Stimulated activated naive CD8-positive, alpha-beta T cell treated with anti-CD3 and anti-CD28 coated beads, Interleukin-15, Interleukin-2, amounts not matched to agents 100 U/mL and 50 U/mL, for 24 hours (primary cell): ENCODE results near the gene FCRL5.
"Not testable (repeated sequence)": the region's sequence is repeated elsewhere in the genome, so short reads cannot be mapped to it uniquely, and the experiment has no call there.

ENCODE experiments used
- ATAC-seq: fragments of 150-1000 bp; cut with Tn5 transposase; one replicate; pipeline ENCODE4 v1.10.0; 2021
- DNase-seq: peaks from one replicate; pipeline ENCODE4 v3.0.0; 2021

The FCRL5 gene

DNA sequence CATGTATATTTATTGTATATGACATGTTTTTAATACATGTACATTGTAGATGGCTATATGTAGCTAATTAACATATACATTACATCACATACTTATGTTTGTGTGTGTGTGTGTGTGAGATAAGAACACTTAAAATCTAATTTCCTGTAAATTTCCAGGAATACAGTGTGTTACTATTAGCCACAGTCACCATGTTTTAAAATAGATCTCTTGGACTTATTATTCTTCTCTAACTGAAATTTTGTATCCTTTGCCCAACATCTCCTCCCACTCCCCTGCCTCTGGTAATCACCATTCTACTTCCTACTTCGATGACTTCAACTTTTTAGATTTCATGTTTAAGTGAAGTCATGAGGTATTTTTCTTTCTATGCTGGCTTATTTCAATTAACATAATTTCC lies 64.8 kb downstream of the FCRL5 start:
- no peak for DNase-seq
- ATAC-seq = no peak

DNA sequence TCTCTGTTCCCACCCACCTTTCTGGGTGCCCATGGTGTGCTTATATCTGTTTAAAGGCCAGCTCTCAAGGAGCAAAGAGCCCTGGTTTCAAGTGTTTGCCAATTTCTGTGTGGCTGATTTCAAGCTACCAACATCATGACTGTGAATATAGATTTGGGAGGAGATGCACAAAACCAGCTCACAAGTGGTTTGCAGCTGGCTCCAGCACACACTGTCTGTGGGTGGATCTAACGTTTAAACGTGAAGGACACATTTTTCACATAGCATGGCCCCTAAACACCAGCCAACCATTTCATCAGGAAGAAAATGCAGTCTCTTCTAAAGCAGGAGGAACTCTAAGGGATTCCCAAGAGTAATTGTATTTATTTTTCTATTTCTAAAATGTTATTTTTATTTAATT lies 65.2 kb downstream of the FCRL5 start:
- DNase-seq = no peak
- no peak for ATAC-seq

DNA sequence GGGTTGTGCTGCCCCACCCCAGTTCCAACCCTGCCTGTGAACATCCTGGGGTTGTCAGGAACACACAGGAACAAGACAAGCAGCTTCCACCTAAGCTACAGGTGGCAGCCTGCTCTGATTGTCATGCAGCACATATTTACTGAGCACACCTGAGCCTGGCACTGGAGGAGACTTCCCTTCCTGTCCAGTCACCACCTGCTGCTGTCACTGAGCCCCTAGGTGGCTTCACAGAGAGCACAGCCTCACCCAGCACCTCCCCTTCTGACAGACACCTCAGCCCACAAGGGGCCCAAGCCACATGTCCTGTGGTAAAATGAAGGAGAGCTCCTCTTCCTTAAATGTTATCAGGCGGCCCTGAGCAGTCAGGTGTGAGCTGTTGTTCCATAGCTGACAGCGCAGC lies 65.9 kb downstream of the FCRL5 start:
- not testable (repeated sequence) for DNase-seq
- peak; percentile 25 for ATAC-seq

DNA sequence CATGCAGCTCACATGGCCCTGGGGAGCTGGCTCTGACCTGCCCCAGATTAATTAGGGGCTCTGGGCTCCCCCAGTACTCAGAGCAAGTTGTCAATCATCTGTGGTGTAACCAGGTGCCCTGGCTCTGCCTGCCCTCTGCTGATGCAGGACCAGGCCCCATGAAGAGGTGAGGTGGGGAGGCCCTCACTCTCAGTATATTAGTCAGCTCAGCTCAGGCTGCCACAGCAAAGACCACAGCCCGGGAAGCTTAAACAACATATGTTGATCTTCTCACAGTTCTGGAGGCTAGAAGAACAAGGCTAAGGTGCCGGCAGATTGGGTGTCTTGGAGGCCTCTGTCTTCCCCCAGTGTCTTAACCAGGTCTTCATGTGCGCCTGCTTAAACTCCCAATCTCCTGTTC lies 66.5 kb downstream of the FCRL5 start:
- ATAC-seq (peak; percentile 44), DNase-seq (no peak)

DNA sequence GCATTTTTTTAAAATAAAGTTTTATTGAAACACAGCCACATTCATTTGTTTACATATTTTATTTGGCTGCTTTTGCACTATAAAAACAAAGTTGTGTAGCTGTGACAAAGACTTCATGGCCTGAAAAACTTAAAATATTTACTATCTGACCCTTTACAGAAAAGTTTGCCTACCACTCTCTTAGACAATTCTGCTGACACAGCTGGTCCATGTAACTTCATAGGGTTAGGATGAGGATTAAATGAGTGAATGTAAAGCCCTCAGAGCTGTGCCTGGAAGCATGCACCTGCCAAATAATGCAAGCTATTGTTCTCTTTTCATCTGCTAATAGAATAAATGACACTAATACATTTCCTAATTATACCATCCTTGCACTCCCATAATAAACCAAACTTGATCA lies 67.7 kb downstream of the FCRL5 start:
- DNase-seq (no peak), ATAC-seq (no peak)

DNA sequence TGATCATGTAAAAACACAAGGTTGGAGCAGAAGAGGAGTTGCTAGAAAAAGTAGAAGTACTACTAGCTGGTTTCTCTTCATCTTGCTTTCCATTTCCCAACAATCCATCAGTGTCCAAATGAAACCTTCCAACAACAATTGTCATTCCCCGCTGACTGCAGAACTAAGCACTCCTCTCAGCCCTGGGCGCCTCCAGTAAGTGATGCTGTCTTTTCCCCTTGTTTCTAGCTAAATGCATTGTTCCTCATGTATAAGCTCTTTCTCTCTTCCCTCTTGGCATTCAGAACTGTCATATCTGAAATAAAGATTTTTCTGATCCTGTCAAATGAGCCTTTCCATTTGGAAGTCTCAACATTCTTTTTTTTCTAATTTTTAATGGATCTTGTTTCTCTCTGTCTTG lies 68.7 kb downstream of the FCRL5 start:
- no peak for DNase-seq
- no peak for ATAC-seq

DNA sequence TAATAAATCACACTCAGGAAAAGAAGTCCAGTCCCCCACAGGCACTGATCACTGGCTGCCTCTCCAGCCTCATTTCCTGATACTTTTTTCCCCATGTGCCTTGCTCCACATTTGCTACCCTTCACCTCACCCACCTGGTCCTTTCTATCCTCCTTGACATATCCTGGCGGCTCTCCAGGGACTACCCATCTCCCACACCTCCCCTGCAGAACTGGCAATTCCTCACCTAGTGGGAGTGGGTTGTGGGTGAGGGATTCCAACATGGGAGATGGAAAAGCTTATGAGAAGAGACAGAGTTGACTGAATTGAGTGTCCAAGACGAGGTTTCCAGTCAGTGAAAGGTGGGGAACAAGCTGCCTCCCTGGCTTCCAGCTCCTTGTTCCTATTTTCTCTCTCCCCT lies 69.6 kb downstream of the FCRL5 start:
- DNase-seq = no peak
- ATAC-seq = no peak

DNA sequence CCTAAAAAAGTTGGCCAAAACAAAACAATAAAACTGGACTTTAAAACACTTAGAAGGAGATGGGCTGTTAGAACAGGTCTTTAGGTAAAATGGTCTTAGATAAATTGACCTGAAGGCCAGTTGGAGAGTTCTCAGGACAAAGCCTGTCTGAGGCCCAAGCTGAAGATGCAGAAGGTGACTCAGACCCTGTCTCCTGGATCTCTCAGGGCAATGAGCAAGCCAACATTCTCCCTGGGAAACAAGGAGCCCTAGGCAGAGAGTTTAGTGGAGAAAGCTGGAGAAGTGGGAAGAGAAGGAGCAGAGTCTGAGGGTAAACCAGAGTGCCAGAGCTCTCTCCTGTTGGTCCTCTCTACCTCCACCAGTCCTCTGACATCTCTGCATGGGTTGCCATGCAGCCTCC lies 70.1 kb downstream of the FCRL5 start:
- no peak for ATAC-seq

DNA sequence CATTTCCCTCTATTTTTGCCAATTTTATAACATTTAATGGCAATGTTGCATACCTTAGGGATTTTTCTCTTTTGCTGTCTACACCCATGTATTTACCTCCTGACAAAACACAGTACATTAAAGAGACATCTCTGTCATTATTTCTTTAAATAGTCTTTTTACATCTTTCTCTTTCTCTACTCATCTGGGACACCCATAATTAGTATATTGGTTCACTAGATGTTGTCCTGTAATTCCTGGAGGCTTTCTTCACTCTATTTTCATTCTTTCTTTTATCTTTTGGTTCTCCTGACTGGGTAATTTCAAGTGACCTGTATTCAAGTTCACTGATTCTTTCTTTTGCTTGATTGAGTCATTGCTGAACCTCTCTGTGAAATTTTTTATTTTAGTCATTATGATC lies 74.3 kb downstream of the FCRL5 start:
- no peak for DNase-seq
- no peak for ATAC-seq

More for the DNA sequence above, 70.1 kb downstream of the FCRL5 start:
- DNase-seq = no peak

DNA sequence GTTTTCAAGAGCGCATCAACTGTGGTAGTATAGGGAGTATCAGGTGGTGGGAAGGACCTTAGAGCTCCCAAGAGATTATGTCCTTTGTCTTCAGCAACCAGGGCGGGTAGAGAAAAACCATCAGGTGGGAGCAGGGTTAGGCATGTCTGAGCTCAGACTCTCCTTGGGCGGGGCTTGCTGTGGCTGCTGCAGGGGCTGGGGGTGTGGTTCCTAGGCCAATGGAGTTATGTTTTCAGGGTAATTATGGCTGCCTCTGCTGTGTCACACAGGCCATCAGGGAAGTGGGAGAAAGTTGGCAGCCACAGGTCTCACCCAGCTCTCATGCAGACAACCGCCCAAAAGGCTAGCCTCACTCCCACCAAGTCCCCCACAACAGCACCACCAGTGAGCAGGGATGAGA lies 74.9 kb downstream of the FCRL5 start:
- DNase-seq = no peak
- no peak for ATAC-seq

DNA sequence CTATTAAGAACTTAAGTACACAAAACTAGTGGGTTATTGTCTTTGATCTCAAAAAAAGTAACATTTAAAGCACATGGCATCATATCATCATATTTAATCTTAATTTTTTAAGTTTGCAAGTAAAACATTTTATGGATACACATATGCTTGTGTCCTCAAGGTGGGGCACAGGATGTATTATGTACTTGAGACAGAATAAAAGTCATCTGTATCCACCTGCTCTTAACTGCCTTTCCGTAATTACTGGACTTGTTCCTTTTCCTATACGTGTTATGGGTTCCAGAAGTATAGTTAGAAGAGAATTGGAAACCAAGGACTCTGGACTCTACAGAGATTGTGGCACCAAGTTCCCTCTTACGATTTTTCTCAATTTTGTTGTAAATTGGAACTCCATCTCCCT lies 79.4 kb downstream of the FCRL5 start:
- ATAC-seq (no peak), DNase-seq (no peak)

DNA sequence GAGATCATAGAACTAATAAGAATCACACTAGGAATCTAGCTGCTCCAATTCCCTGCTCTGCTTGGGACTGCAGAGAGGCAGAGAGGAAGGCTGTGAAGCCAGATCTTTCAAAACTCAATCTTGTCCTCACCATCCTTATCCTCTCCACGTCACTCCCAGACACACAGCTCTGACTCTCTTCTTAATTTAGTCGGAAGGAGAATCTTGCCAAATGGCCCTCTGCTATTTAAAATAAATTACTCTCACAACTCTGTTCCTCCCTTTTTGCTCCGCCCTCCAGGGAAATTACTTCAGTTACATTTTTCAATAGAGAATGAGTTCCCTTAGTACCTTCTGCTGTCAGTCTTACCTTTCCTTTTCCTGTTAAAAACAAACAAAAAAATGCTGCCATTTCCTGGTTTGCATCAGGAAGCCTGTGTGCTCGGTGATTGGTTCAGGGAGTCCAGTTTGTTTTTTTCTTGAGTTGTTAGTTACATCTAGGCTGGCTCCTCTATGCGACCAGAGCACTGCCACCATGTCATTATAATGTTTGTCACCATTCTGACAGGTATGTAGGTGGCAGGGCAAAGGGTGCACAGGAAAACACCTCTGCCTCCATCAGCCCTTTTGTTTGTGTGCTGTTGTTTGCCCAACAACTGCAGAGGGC lies 80.1 kb downstream of the FCRL5 start:
- DNase-seq (no peak), ATAC-seq (no peak)

DNA sequence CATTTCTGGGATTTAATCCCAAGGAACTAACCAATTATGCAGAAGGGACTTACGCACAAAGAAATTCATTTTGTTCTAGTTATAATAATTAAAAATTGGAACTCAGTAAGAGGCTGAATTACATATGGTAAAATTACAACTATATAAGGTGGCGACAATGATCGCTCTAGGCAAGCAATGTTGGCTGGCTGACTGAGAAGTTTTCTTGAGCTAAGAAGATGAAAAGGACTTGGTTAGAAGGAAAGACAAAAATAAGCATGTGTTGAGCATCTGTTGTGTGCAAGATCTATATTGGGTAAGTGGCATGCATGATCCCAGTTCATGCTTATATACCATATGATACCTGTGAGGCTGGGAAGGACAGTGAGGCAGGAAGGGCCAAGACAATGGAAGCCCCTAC lies 80.8 kb downstream of the FCRL5 start:
- no peak for ATAC-seq
- DNase-seq = no peak

DNA sequence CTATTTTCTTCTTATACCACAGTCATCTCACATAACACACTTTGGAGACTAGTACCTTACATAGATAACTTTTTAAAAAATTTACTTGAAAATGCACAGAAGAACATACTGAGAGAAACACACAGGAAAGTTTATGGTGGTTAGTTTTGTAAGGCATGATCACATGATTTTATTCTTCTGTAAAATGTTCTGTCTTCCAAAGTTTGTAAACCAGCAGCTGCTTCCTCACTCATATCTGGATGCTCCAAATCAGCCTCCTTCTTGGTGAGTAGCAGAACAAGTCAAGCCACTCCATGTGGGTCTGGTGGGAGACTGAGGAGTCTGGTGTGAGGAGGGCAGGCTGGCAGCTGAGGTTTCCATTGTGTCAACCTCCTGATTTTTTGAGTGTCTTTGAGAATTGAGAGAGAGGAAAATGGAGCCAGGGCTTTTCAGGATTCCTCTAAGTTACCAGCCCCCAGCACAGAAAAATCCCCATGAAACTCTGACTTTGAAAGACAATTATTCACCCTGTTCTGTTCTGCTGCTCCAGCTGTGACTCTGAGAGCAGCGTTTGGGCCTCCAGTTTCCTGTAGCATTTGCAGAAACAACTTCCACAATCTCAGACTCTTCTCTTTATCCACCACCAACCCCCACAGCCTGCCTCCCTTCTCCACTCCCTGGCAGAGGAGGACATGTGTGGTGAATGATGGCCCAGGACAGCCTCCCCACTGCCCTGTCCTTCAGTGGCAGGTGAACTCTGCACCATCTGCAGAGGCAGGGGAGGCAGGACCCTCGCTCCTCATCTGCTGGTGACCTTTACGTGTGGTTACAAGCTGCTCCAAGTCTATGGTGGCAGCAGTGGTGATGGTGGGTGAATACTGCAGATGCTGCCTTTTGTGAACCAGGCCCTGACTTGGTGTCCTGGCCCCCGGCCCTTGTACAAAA lies 82.3 kb downstream of the FCRL5 start:
- ATAC-seq = no peak

DNA sequence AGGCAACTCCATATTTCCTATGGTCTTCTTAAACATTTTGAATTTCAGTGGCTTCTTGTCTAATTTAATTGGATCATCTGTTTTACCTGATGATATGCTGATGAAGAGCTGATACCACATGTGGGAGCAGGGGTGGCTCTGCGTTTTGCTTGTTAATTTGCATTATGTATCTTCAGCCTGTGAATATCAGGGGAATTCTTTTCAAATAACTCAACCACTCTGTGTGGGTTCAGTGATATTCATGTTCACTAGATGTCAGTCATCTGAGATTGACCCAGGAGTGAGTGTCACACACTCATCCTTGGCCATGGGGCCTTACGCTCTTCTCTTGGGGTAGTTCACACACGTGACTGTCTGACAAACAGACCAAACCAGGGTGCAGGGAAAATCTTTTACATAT lies 83.0 kb downstream of the FCRL5 start:
- ATAC-seq = no peak
- no peak for DNase-seq

More for the DNA sequence above, 82.3 kb downstream of the FCRL5 start:
- DNase-seq = no peak

DNA sequence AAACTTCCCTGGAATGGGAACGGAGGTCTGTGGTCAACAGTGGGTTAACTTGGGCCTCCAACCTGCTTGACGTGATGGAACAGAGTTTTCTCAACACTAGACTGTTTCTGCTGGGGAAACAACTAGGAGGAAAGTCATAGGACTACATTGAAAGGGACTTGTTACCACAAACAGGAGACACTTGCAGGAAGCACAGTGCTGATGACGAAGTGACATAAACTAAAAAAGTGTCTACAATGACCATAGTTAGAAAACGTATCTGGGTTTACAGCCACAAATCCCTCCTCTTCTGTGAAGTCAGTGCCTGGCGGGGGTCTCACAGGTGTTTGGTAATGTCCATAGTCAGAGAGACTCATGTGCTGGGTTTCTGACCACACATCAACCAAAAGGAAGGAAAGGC lies 86.3 kb downstream of the FCRL5 start:
- DNase-seq = no peak
- ATAC-seq = no peak
